A549 (cell line): Measurements from ENCODE around the gene KCNJ14. TPM values are rescaled to one million over a fixed set of nuclear protein-coding genes. Genes with fewer than 3 reads are reported as not detected.

Experiments
- ATAC-seq, 2 experiments: fragments of 200-7000 bp in 1 of 2; fragments of >200 bp in 1 of 2; cut with Nextera tagmentation in 1 of 2; cut with Tn5 transposase in 1 of 2; 3 replicates each; pipeline versions ENCODE4 v1.8.0 to v1.9.1; 2018 to 2020; ENCODE audit warnings: mild to moderate bottlenecking in 1 of 2, moderate library complexity in 1 of 2
- CTCF ChIA-PET: fragments of 300-600 bp; sonication (Branson Sonifier 250); formaldehyde crosslinking; extraction: SDS; loops from one replicate; lab custom pipeline; 2021; ENCODE audit warnings: antibody characterized with exemption, inconsistent platforms; lab: Yijun Ruan, JAX
- POLR2A ChIA-PET: fragments of 350-600 bp; formaldehyde crosslinking; extraction: SDS; loops from one replicate; lab custom pipeline; 2021; ENCODE audit warnings: antibody characterized with exemption, inconsistent platforms; lab: Yijun Ruan, JAX
- DNase-seq, 2 experiments: peaks; one replicate each; pipeline versions ENCODE4 v3.0.0 to v3.0.0-alpha.2; 2011 to 2016; ENCODE audit warnings: low read depth in 1 of 2, low spot score in 1 of 2
- FAIRE-seq: peaks from 2 replicates; lab custom pipeline; 2011; peaks lifted over from hg19 to GRCh38; lab: Jason Lieb, UNC
- H3K27ac ChIP-seq, 2 experiments: fragments of >200 bp; sonication (Bioruptor Twin); formaldehyde crosslinking; 3 replicates each; pipeline ENCODE4 v1.5.1; 2016 to 2017
- H3K4me1 ChIP-seq: fragments of >200 bp; sonication (Bioruptor Twin); formaldehyde crosslinking; 3 replicates; pipeline ENCODE4 v1.6.1; 2016
- H3K4me2 ChIP-seq: fragments of >200 bp; sonication (Bioruptor Twin); formaldehyde crosslinking; 3 replicates; pipeline ENCODE4 v1.6.1; 2016
- H3K4me3 ChIP-seq: fragments of >200 bp; sonication (Bioruptor Twin); formaldehyde crosslinking; 3 replicates; pipeline ENCODE4 v1.5.1; 2016
- H3K9me3 ChIP-seq: fragments of >200 bp; sonication (Bioruptor Twin); formaldehyde crosslinking; 3 replicates; pipeline ENCODE4 v1.6.1; 2016
- CBX8 ChIP-seq: fragments of 200-600 bp; sonication (generic); IDR thresholded peaks from 2 replicates; pipeline ENCODE4 v1.6.1; 2016
- CHD2 ChIP-seq: fragments of 150-350 bp; IDR thresholded peaks from 2 replicates; pipeline ENCODE4 v1.6.1; 2014; ENCODE audit warnings: low read length; ENCODE audit not compliant: partially characterized antibody
- EHMT2 ChIP-seq: fragments of 200-600 bp; sonication (generic); IDR thresholded peaks from 2 replicates; pipeline ENCODE4 v1.6.1; 2016; ENCODE audit warnings: antibody characterized with exemption, low read depth, mild to moderate bottlenecking, moderate library complexity
- EP300 ChIP-seq, 2 experiments: fragments of >200 bp; sonication (Bioruptor Twin); formaldehyde crosslinking; IDR thresholded peaks; 2 replicates in 1 of 2; 3 replicates in 1 of 2; pipeline ENCODE4 v1.6.1; 2016 to 2017
- FOSB ChIP-seq: fragments of 250-450 bp; sonication (Bioruptor Pico); IDR thresholded peaks from 2 replicates; pipeline ENCODE4 v1.5.0; 2020; ENCODE audit warnings: mild to moderate bottlenecking, moderate library complexity
- HES2 ChIP-seq: fragments of >200 bp; sonication (Bioruptor Twin); formaldehyde crosslinking; IDR thresholded peaks from 2 replicates; pipeline ENCODE4 v1.6.1; 2016
- HEYL ChIP-seq: fragments of 250-450 bp; sonication (Bioruptor Pico); IDR thresholded peaks from 2 replicates; pipeline ENCODE4 v1.8.0; 2021; ENCODE audit warnings: mild to moderate bottlenecking, moderate library complexity
- KDM1A ChIP-seq: fragments of 200-600 bp; sonication (generic); IDR thresholded peaks from 2 replicates; pipeline ENCODE4 v1.6.1; 2016; ENCODE audit warnings: low read depth, mild to moderate bottlenecking
- MAX ChIP-seq: IDR thresholded peaks from 2 replicates; pipeline ENCODE4 v1.6.1; 2012
- NFE2L2 ChIP-seq: fragments of 150-350 bp; conservative IDR thresholded peaks from 2 replicates; pipeline ENCODE4 v1.6.1; 2014; ENCODE audit warnings: low read length
- POLR2A ChIP-seq: IDR thresholded peaks from 2 replicates; pipeline ENCODE4 v1.6.1; 2012; ENCODE audit warnings: mild to moderate bottlenecking, low read length
- POLR2AphosphoS2 ChIP-seq: conservative IDR thresholded peaks from 2 replicates; pipeline ENCODE4 v1.6.1; 2012; ENCODE audit warnings: low read length, improper control_type of control experiment, inconsistent platforms
- TFCP2L1 ChIP-seq: fragments of 250-450 bp; sonication (Bioruptor Pico); IDR thresholded peaks from 2 replicates; pipeline ENCODE4 v1.5.0; 2021; ENCODE audit warnings: mild to moderate bottlenecking
- WGBS: methylation state at CpG from one replicate; pipeline ENCODE4 v1.1.6; 2017; ENCODE audit errors: missing lambda C conversion rate; 5-methylcytosine and 5-hydroxymethylcytosine counted together
- polyA plus RNA-seq, 4 experiments: library from polyadenylated mRNA; depleted of rRNA in 3 of 4; stranded (reverse); fragments of >200 nt; fragmentation: RNase III in 1 of 4; extraction: RNeasy Plus Mini Kit Qiagen cat#74134 plus additional on column Dnase treatment in 1 of 4; gene quantifications; 2 replicates in 3 of 4; 3 replicates in 1 of 4; pipeline ENCODE4 v1.2.3, GENCODE V29; 2011 to 2017
- TF ChIP-seq, protein P1 (sequence below): IDR thresholded peaks from 2 replicates; pipeline ENCODE4 v1.6.1; 2012

KCNJ14 gene
- polyA plus RNA-seq, 2 of the 4 experiments (the other 2 are of a cell fraction): 1.3 to 1.9 TPM

DNA sequence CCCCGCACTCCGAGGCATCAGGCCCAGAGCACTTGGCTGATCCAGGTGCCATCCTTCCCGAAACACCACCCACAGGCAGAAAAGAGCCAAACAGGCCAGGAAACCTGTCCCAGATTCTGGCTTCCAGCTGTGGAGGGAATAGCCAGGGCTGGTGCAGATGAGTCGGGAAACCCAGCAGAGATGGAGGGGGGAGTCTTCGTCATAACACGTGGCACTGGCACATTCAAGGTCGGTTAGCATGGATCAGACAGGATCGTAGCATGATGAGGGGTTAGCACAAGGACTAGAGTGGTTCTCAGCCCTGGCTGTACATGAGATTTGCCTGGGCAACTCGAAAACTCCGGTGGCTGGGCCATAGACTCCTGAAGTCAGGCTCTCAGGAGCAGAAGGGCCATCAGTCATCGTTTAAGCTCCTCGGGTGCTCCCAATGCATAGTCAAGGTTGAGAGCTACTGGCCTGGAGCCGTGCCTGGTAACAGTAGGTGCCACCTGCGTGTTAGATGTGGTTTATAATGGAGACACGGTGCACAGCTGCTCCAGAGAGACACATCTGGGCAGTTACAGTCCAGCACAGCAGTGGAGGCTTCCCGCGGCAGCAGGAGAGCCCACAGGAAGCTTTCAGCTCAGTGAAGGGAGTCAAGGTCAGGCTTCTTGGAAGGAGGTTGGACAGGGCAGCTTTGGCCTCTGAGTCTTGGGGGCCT lies 20.1 kb downstream of the KCNJ14 start:
- ATAC-seq (peak; percentile 6 to 17; a peak in 3 of 6 replicates), DNase-seq (no peak), FAIRE-seq (no peak)
- no peaks in the 10 kb centered on the region for H3K9me3 ChIP-seq
- peak overlapping the region in 1 of 2 experiments; percentile 17; a peak in 2 of 6 replicates for H3K27ac ChIP-seq
- WGBS: 93% methylated on average over 17 of the region's 17 CpGs
- peaks cover 2% of the 10 kb centered on the region; the same call in 1 of the 3 replicates for H3K4me1 ChIP-seq
- ChIA-PET POLR2A (interaction anchor here (1.3 kb wide), 1 partner anchor 12 kb away, joined by 3 read pairs; no protein-coding TSS in a partner anchor), CTCF (interaction anchor here (0.5 to 6.5 kb wide), 6 partner anchors 13 to 207 kb away, joined by 3 to 58 read pairs (median 4); no protein-coding TSS in a partner anchor)
- H3K4me3 ChIP-seq: no peak overlapping the region
- TF ChIP-seq KDM1A (no peak), FOSB (CRISPR knock-in tag) (no peak), EHMT2 (no peak), TFCP2L1 (no peak)
- TF ChIP-seq, protein P1, sequence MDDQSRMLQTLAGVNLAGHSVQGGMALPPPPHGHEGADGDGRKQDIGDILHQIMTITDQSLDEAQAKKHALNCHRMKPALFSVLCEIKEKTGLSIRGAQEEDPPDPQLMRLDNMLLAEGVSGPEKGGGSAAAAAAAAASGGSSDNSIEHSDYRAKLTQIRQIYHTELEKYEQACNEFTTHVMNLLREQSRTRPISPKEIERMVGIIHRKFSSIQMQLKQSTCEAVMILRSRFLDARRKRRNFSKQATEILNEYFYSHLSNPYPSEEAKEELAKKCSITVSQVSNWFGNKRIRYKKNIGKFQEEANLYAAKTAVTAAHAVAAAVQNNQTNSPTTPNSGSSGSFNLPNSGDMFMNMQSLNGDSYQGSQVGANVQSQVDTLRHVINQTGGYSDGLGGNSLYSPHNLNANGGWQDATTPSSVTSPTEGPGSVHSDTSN: no peak
- no peak overlapping the region for H3K4me2 ChIP-seq

DNA sequence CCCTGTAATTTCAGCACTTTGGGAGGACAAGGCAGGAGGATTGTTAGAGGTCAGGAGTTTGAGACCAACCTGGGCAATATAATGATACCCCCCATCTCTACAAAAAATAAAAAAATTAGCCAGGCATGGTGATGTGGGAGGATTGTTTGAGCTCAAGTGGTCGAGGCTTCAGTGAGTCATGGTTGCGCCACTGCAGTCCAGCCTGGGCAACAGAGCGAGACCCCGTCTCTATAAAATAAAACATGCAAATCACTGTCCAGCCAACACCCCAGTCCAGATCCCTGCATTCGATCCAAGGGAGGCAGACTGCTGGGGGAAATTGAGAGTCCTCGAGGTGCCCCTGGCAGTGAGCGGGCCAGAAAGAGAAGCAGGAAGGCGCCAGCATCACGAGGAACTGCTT lies 20.8 kb downstream of the KCNJ14 start:
- TF ChIP-seq HES2 (no peak), POLR2A (0 out of 2 replicates have a peak, but pooled peaks have one; percentile 5)
- TF ChIP-seq, protein P1: no peak
- TF ChIP-seq, all 56 proteins: peak for 1
- Histone ChIP-seq H3K4me1 (no peaks in the 10 kb centered on the region), H3K9me3 (no peaks in the 10 kb centered on the region), H3K27ac (peak overlapping the region in 1 of 2 experiments; percentile 17; a peak in 1 of 6 replicates), H3K4me2 (no peak overlapping the region), H3K4me3 (no peak overlapping the region)
- 91% methylated on average over 9 of the region's 9 CpGs for WGBS
- ChIA-PET CTCF (interaction anchor here (0.6 to 6.5 kb wide), 6 partner anchors 12 to 114 kb away, joined by 3 to 58 read pairs (median 4); no protein-coding TSS in a partner anchor), POLR2A (interaction anchor here (1.3 kb wide), 1 partner anchor 11 kb away, joined by 3 read pairs; no protein-coding TSS in a partner anchor)
- no peak for FAIRE-seq
- DNase-seq: no peak
- ATAC-seq: no peak

GRCh38 chr19:48477067-48477685 lies 21.8 kb downstream of the KCNJ14 start:
- POLR2A ChIA-PET: no interaction called here
- Histone ChIP-seq H3K9me3 (no peaks in the 10 kb centered on the region), H3K27ac (peak overlapping the region in 1 of 2 experiments; percentile 6; a peak in 1 of 6 replicates), H3K4me2 (no peak overlapping the region), H3K4me3 (no peak overlapping the region), H3K4me1 (peaks cover 6% of the 10 kb centered on the region)
- FAIRE-seq (no peak), ATAC-seq (peak in 1 of 2 experiments; percentile 4; a peak in 3 of 6 replicates), DNase-seq (no peak)
- 0 out of 2 replicates have a peak, but pooled peaks have one; percentile 54 for TF ChIP-seq POLR2AphosphoS2
- TF ChIP-seq CBX8: no peak
- WGBS: 87% methylated on average over 10 of the region's 10 CpGs
- CTCF ChIA-PET: interaction anchor here (6.5 kb wide), 1 partner anchor 11 kb away, joined by 58 read pairs; no protein-coding TSS in a partner anchor

DNA sequence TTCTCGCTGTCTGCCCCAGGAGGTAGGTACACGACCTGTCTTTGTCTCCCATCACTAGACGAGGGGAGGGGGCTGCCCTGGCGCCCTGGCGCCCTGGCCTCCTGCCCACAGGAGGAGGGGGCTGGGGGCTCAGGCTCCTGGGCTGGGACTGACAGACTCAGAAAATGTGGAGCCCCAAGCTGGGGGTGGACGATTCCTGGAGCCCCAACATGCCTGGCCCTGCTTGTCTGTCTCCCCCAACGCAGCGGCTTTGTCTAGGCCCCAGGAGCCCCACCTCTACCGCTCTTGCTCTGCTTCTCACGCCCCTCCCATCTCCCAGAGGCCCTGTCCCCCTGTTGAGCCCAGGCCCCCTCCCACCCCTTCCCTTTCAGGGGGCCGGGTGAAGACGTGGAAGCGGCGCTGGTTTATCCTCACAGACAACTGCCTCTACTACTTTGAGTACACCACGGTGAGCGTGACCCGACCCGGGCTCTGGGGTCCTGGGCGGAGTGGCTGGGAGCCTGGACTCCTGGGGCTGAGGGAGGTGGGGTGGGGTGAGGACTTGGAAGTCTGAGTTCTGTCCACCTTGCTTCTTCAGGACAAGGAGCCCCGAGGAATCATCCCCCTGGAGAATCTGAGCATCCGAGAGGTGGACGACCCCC lies 22.4 kb downstream of the KCNJ14 start:
- ATAC-seq: no peak
- Histone ChIP-seq H3K9me3 (no peaks in the 10 kb centered on the region), H3K27ac (0 out of 6 replicates have a peak overlapping the region, but pooled peaks of 1 of the 2 experiments have one; percentile 6), H3K4me3 (no peak overlapping the region), H3K4me1 (peaks cover 12% of the 10 kb centered on the region), H3K4me2 (no peak overlapping the region)
- WGBS: 87% methylated on average over 22 of the region's 22 CpGs
- TF ChIP-seq NFE2L2: no peak
- TF ChIP-seq POLR2A: no peak
- no peak for TF ChIP-seq POLR2AphosphoS2
- no peak for TF ChIP-seq EP300 (IDR thresholded peaks at IDR 0.05)
- TF ChIP-seq MAX: no peak
- TF ChIP-seq HES2: no peak
- no peak for TF ChIP-seq FOSB (CRISPR knock-in tag)
- no peak for TF ChIP-seq CHD2
- no peak for TF ChIP-seq HEYL (CRISPR knock-in tag)
- CTCF ChIA-PET: interaction anchor here (6.5 kb wide), 1 partner anchor 11 kb away, joined by 58 read pairs; no protein-coding TSS in a partner anchor
- DNase-seq: no peak
- FAIRE-seq: no peak
- POLR2A ChIA-PET: no interaction called here
